NCI-H146 (cell line): ENCODE results near the gene CNTN2.

ENCODE experiments used
- DNase-seq: peaks from one replicate; lab custom pipeline; 2025; lab: John Stamatoyannopoulos, UW

The CNTN2 gene

DNA sequence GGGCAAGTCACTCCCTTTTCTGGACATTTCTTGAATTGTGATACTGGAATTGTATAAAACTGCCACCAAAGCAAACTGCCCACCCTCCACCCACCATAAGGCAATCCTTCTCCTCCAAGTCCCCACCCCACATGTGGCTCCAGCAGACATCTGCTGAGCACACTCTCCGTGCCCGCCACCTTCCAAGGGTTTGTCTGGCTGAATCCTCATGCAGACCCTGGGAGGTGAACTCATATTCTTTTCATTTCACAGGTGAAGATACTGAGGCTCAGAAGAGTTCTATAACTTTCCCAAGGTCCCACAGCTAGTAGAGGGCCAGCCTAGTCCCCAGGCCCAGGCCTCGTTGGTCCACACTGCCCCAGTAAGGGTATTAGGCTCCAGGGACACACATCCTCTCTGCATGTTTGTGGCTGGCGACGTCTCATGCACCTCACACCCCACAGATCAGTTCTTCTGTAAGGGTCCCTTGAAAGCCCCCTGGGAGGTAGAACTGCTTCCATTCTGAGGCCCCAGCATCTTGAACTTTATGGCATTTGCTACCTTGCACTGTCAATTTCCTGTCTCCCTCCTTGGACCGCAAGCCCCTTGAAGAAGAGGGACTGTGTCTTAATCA is 14.1 kb downstream of the CNTN2 start:
- no peak for DNase-seq

DNA sequence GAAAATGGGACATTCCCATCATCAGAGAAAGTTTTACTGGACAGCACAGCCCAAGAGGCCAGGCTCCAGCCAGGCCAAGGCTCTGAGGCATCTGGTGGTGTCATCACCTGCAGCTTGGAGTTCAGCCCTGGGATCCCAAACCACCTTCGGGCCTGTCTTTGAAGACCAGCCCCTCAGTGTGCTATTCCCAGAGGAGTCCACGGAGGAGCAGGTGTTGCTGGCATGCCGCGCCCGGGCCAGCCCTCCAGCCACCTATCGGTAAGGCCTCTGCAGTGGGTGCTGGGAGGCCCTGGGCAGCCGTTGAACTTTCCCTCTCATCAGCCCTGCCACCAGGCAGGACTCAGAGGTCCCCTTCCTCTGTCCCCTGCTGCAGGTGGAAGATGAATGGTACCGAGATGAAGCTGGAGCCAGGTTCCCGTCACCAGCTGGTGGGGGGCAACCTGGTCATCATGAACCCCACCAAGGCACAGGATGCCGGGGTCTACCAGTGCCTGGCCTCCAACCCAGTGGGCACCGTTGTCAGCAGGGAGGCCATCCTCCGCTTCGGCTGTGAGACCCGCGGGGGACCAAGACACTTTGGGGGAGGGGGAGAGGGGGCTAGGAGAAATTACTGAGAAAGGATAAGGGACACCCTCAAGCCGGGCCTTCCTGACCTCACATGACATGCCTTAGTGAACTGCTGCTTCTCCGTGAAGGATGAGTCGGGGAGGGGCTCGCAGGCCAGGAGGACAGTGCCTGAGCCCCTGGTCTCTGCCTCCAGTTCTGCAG is 15.0 kb downstream of the CNTN2 start:
- DNase-seq: no peak

DNA sequence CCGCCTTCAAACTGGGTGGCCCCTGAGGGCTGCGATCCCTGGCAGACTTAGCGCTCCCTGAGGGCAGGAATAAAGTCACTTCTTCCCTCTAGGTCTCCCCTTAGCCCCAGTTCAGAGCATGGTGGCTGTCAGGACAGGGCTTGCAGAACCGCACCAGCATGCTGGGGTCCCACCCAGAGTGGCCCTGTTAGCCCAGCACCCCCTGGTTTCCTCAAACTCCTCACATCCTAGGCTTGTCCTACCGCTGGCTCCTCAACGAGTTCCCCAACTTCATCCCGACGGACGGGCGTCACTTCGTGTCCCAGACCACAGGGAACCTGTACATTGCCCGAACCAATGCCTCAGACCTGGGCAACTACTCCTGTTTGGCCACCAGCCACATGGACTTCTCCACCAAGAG is 15.8 kb downstream of the CNTN2 start:
- DNase-seq: no peak

- no peak for DNase-seq
Observed at GRCh38 chr1:205059660-205060059, 16.6 kb downstream of the CNTN2 start.

DNA sequence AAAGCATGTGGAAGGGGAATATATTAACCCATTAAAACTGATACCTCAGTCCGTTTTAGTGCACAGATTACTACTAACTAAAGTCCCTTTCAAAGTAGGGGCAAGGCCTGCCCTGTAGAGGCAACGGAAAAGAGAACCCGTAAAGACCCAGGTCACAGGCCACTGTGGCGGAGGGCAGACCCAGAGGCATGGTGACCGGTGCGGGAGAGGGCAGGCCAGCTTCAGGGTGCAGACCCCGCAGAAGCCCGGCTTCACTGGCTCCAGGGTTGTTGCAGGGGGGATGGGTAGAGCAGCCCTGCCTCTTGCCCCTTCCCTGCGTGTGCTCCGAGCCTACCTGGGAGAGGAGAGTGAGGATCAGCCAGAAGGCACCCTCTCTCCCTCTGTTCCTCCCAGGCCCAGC is 17.7 kb downstream of the CNTN2 start:
- no peak for DNase-seq

DNA sequence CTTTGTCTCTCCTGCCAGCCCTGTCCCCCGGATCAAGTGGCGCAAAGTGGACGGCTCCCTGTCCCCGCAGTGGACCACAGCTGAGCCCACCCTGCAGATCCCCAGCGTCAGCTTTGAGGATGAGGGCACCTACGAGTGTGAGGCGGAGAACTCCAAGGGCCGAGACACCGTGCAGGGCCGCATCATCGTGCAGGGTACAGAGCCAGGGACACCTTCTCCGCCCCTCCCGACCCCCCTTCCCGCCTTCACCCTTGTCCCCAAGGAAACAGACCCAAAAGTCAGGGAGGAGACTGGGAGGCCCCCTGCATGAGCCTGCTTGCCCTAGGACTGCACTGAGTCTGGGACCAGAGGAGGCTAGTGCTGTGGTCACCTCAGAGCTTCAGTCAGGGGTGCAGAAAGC is 18.2 kb downstream of the CNTN2 start:
- DNase-seq: no peak

- peak; percentile 74 for DNase-seq
Observed at GRCh38 chr1:205061665-205062069, 18.7 kb downstream of the CNTN2 start.

DNA sequence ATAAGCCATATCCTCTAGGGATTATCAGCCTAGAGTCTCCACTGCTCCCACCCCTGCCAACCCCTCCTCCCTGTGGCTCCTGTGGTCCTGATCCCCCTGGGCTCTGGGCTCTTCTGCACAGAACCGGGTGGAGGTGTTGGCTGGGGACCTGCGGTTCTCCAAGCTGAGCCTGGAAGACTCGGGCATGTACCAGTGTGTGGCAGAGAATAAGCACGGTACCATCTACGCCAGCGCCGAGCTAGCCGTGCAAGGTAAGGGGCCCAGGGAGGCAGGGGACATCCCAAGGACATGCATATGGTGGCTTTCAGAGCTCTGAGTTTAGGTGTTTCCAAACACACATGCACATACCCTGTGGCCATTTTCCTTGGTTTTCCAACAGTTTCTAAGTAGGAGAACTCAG is 19.3 kb downstream of the CNTN2 start:
- DNase-seq: no peak

DNA sequence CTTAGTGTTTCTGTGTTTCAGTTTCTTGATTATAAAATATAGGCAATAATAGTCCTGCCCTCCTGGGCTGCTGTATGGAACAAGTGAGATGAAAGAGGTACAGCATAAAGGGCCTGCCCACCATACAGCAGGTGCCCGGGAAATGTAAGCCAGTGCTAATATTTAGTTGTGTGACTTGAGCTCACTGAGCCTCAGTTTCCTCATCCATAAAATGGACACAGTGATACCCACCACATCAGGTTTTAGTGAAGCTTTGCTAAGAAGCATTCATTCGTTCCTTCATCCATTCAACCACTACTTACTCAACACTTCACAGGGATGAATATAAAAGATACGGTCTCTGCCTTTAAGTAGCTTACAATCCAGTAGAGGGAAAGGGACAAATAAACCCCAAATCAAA is 19.9 kb downstream of the CNTN2 start:
- DNase-seq: no peak

DNA sequence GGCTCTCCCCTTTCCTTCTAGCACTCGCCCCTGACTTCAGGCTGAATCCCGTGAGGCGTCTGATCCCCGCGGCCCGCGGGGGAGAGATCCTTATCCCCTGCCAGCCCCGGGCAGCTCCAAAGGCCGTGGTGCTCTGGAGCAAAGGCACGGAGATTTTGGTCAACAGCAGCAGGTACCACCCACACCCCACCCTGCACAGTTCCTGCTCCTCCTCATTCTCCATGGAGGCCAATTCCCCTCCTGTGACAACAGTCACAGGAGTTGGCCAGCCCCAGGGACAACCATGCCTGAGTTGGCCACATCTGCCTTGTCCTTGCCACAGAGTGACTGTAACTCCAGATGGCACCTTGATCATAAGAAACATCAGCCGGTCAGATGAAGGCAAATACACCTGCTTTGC is 21.3 kb downstream of the CNTN2 start:
- DNase-seq: no peak

DNA sequence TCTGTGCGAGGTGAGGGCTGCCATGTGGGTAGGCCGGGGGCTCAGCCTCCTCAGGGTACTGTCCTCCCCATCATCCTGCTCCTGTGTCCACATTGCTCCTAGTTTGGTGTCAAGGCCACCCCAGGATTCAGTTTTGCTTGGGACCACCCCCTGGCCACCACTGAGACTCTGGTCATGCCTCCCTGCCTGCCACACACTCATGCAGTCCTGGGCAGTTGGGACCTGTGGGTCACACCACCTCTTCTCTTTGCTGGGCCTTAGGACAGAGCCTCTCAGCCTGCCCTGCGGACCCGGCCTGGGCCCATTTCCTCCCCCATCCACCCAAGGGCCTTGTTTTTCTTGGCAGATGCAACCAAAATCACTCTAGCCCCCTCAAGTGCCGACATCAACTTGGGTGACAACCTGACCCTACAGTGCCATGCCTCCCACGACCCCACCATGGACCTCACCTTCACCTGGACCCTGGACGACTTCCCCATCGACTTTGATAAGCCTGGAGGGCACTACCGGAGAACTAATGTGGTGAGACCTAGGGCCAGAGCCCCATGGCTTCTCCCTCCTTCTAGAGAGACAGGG is 21.8 kb downstream of the CNTN2 start:
- no peak for DNase-seq

DNA sequence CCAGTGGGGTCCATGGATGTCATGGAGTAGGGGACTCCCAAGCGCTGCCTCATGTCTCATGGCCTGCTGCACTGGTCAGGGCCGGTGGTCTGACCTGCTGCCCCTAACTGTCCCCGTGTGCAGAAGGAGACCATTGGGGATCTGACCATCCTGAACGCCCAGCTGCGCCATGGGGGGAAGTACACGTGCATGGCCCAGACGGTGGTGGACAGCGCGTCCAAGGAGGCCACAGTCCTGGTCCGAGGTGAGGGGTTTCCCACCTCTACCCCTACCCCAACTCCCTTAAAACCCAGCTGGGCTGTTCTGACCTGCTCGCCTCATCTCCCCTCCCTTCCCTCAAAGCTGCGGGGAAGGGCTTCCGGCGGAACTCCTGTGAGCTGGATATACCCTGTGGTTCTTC is 22.7 kb downstream of the CNTN2 start:
- DNase-seq: no peak

GRCh38 chr1:205066141-205066818 is 23.3 kb downstream of the CNTN2 start:
- DNase-seq: no peak

- DNase-seq: no peak
Observed at GRCh38 chr1:205067031-205067430, 24.0 kb downstream of the CNTN2 start.

DNA sequence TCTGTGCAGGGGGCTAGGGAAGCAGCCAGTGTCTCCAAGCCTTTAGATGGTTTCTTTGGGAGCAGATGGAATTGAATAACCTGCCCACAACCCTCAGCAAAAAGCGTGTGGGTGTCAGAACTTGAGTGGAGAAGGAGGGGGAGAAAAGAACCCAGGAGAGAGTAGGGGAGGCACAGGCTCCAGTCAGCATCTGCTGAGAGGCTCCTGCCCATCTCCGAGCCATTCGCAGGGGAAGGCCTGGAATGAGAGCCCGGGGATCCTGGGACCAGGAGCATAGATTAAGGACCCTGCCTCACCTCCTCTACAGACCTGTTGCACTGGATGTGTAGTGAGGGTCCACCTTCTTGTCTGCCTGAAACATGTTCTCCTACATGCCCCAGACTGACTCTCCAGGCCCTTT is 25.0 kb downstream of the CNTN2 start:
- DNase-seq: no peak

GRCh38 chr1:205068457-205069040 is 25.5 kb downstream of the CNTN2 start:
- no peak for DNase-seq

DNA sequence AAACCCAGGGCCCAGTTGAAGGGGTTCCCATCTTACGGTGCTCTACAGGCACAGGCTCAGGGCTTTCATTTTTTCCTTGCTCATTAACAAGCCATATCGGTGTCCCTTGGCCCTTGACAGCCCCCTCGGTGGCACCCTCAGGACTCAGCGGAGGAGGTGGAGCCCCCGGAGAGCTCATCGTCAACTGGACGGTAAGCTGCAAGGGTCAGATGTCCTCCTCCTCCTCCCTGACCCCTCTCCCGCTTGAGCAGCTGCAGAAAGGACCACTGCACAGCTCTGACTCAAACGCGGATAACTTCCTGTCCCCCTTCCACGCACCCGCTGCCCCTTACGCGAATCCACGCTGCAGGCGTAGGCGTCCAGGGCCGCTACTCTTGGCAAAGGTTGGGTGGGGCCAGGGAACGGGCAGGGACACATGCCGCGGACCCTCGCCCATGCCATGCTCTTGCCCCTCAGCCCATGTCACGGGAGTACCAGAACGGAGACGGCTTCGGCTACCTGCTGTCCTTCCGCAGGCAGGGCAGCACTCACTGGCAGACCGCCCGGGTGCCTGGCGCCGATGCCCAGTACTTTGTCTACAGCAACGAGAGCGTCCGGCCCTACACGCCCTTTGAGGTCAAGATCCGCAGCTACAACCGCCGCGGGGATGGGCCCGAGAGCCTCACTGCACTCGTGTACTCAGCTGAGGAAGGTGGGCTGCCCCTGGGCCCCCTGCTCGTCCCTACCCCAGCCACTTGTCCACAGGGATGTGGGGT is 26.5 kb downstream of the CNTN2 start:
- no peak for DNase-seq

DNA sequence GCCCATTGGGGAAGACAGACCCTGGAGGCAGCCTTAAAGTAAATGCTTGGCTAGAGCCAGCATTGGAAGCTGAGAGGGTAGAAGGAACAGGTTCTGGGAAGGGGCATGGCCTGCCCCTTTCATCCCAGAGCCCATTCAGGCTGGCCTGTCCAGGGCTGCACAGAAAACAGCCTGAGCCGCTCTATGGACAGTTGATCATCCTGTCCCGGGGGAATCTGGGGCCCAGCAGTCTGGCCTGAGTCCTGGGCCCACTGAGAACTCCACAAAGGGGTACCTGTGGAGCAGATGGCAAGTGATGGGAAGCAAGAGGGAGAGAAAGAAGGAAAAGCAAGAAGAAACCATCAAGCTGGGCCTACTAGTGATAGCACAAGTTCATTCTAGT is 28.0 kb downstream of the CNTN2 start:
- DNase-seq: no peak

DNA sequence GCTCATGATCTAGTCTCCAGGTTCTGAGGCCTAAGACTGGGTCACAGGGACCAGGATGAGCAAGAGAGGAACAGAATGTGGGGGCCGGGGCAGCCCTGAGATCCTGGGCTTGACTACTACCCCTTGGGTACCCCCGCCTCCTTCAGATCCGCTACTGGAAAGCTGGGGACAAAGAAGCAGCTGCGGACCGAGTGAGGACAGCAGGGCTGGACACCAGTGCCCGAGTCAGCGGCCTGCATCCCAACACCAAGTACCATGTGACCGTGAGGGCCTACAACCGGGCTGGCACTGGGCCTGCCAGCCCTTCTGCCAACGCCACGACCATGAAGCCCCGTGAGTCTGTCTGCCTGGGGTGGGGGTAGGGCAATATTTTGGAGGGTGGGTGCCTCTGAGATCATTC is 28.8 kb downstream of the CNTN2 start:
- no peak for DNase-seq

DNA sequence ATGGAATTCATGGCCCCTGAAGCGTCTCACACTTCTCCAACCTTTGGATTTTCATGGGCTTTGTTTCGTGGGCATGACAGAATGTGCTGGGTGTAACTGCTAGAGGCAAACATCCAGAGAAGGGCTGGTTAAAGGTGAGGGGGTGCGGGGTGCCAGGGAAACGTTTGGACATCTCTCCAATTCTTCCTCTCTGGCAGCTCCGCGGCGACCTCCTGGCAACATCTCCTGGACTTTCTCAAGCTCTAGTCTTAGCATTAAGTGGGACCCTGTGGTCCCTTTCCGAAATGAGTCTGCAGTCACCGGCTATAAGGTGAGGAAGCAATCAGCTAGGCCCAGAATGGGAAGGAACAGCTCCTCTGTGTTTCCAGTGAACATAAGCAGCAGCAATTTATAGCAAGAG is 29.3 kb downstream of the CNTN2 start:
- no peak for DNase-seq

DNA sequence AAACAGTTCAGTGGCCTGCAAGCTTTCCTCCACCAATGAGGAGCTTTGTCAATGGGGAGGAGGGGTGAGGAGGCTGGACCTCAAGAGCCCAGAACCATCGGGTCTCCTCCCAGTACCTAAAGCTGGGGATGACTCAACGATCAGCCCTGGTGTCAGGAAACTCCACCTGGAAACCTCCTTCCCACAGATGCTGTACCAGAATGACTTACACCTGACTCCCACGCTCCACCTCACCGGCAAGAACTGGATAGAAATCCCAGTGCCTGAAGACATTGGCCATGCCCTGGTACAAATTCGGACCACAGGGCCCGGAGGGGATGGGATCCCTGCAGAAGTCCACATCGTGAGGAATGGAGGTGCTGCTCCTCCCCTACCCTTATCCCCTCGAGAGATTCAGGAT is 29.9 kb downstream of the CNTN2 start:
- DNase-seq: no peak

- no peak for DNase-seq
Observed at GRCh38 chr1:205073511-205073910, 30.5 kb downstream of the CNTN2 start.
